H1 (cell line): Measurements from ENCODE around the gene NDUFA12. TPM values are rescaled to one million over a fixed set of nuclear protein-coding genes. Genes with fewer than 3 reads are reported as not detected.

Source experiments
- CREB1 ChIP-seq: IDR thresholded peaks from 2 replicates; pipeline ENCODE4 v1.6.1; 2012; ENCODE audit warnings: inconsistent platforms
- GTF2F1 ChIP-seq: IDR thresholded peaks from 2 replicates; pipeline ENCODE4 v1.6.1; 2012; ENCODE audit warnings: low read depth, low read length, improper control_type of control experiment, borderline replicate concordance
- JUND ChIP-seq: IDR thresholded peaks from 2 replicates; pipeline ENCODE4 v1.6.1; 2011; ENCODE audit warnings: mild to moderate bottlenecking, improper control_type of control experiment, low read length
- NANOG ChIP-seq: IDR thresholded peaks from 2 replicates; pipeline ENCODE4 v1.6.1; 2011; ENCODE audit warnings: low read length, low read depth, mild to moderate bottlenecking, inconsistent platforms; ENCODE audit not compliant: insufficient read depth, poor library complexity, severe bottlenecking
- SRF ChIP-seq: IDR thresholded peaks from 2 replicates; pipeline ENCODE4 v1.6.1; 2011; ENCODE audit warnings: mild to moderate bottlenecking, low read depth, low read length, moderate library complexity
- polyA plus RNA-seq, 7 experiments: library from polyadenylated mRNA; depleted of rRNA in 3 of 7; stranded (reverse) in 5 of 7; unstranded in 2 of 7; fragments of >200 nt in 5 of 7; fragments of 200-250 nt in 2 of 7; gene quantifications; 1 replicate in 5 of 7; 2 replicates in 1 of 7; 4 replicates in 1 of 7; pipeline versions ENCODE4 v1.2.1 to v1.2.3, GENCODE V29; 2011 to 2013; ENCODE audit warnings: missing spikeins in 2 of 7, mixed read lengths in 2 of 7
- total RNA-seq: library from RNA; stranded (reverse); fragmentation: NEBNext Ultra II Directional; extraction: Animal tissue kit (Norgen Biotek cat#: 25700); gene quantifications from 2 replicates; pipeline ENCODE4 v1.2.1, GENCODE V29; 2021

Gene NDUFA12
- total and polyA plus RNA-seq, 2 of the 8 experiments (the other 6 are each of a cell fraction or from before 2014, with no cell fraction given): 98.1 to 157 TPM

- TF ChIP-seq NANOG (no peak), CREB1 (no peak), SRF (no peak), JUND (no peak), GTF2F1 (no peak)
Observed at GRCh38 chr12:94952325-94952724, 51.2 kb downstream of the NDUFA12 start (continued).
